Ascending aorta (tissue), 2 donors: ENCODE measurements around the gene PIH1D1. TPM values are rescaled to one million over a fixed set of nuclear protein-coding genes. Genes with fewer than 3 reads are reported as not detected.
A peak's percentile ranks its signal among the peaks of the same experiment; 100 is the strongest.

Experiments
- DNase-seq, 2 donors: peaks; one replicate each; pipeline ENCODE4 v3.0.0-alpha.2; 2019; ENCODE audit warnings: low spot score in 2 of 2
- H3K27ac ChIP-seq, 2 donors: fragments of 200-600 bp; sonication (generic); one replicate each; pipeline ENCODE4 v1.5.1; 2016 to 2017; ENCODE audit warnings: mild to moderate bottlenecking in 1 of 2
- H3K27me3 ChIP-seq: fragments of 200-600 bp; sonication (generic); one replicate; pipeline ENCODE4 v1.5.1; 2017
- H3K36me3 ChIP-seq, 2 donors: fragments of 200-600 bp; sonication (generic); one replicate each; pipeline ENCODE4 v1.5.1; 2016
- H3K4me1 ChIP-seq, 2 donors: fragments of 200-600 bp; sonication (generic); one replicate each; pipeline ENCODE4 v1.5.1; 2016 to 2017; ENCODE audit warnings: mild to moderate bottlenecking in 1 of 2
- H3K4me3 ChIP-seq, 2 donors: fragments of 200-600 bp; sonication (generic); one replicate each; pipeline ENCODE4 v1.5.1; 2016 to 2017; ENCODE audit warnings: mild to moderate bottlenecking in 1 of 2
- H3K9me3 ChIP-seq, 2 donors: fragments of 200-600 bp; sonication (generic); one replicate each; pipeline ENCODE4 v1.5.1; 2016
- intact Hi-C: fragments of 100-400 bp; cut with DNase I; formaldehyde crosslinking; loops from one replicate; pipeline ENCODE4 v1.15.1; 2023
- total RNA-seq: library from RNA; depleted of rRNA; stranded (reverse); fragments of >200 nt; gene quantifications from one replicate; pipeline ENCODE4 v1.1.0, GENCODE V29; 2016
- TF ChIP-seq, protein P1 (sequence below), 3 experiments: fragments of 200-600 bp in 2 of 3; fragments of 450-650 bp in 1 of 3; sonication (generic) in 2 of 3; IDR thresholded peaks; one replicate each; pipeline ENCODE4 v1.5.1; 2016 to 2019; ENCODE audit warnings: antibody characterized with exemption in 3 of 3, mild to moderate bottlenecking in 1 of 3, moderate library complexity in 1 of 3

PIH1D1 gene
- total RNA-seq, 1 donor from 2014 or later: 177 TPM

- intact Hi-C loops: no loop called here
- no peaks in the 10 kb centered on the region for H3K9me3 ChIP-seq
- no peaks in the 10 kb centered on the region for H3K4me1 ChIP-seq
- H3K27ac ChIP-seq: no peak overlapping the region
- no peak for DNase-seq
- H3K36me3 ChIP-seq: no peaks in the 10 kb centered on the region
- TF ChIP-seq, protein P1, sequence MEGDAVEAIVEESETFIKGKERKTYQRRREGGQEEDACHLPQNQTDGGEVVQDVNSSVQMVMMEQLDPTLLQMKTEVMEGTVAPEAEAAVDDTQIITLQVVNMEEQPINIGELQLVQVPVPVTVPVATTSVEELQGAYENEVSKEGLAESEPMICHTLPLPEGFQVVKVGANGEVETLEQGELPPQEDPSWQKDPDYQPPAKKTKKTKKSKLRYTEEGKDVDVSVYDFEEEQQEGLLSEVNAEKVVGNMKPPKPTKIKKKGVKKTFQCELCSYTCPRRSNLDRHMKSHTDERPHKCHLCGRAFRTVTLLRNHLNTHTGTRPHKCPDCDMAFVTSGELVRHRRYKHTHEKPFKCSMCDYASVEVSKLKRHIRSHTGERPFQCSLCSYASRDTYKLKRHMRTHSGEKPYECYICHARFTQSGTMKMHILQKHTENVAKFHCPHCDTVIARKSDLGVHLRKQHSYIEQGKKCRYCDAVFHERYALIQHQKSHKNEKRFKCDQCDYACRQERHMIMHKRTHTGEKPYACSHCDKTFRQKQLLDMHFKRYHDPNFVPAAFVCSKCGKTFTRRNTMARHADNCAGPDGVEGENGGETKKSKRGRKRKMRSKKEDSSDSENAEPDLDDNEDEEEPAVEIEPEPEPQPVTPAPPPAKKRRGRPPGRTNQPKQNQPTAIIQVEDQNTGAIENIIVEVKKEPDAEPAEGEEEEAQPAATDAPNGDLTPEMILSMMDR (IDR thresholded peaks at IDR 0.05): no peak
- peaks cover 21% of the 10 kb centered on the region for H3K27me3 ChIP-seq
- H3K4me3 ChIP-seq: peak overlapping the region; percentile 42 to 75
Measured at GRCh38 chr19:49440439-49441209, 11.0 kb downstream of the PIH1D1 start.

DNA sequence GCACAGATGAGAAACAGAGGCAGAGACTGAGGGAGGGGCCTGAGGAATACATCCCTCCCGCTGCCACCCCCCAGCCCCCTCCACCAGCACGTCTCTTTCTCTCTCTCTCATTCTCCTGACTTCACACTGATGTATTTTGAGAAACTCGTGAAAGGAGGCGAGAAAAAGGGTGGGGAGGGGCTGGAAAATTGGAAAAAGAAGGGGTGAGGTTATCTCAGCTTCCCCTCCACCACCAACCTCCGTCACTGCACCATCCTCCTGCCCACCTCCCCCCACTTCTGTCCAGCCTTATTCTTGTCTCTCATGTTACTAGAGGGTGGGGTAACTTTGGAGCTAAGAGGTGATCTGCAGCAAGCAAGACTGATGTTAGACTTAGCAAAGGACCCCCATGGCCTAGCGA is 11.8 kb downstream of the PIH1D1 start:
- Histone ChIP-seq H3K4me3 (no peak overlapping the region), H3K9me3 (no peaks in the 10 kb centered on the region), H3K36me3 (no peaks in the 10 kb centered on the region), H3K27ac (no peak overlapping the region), H3K4me1 (no peaks in the 10 kb centered on the region), H3K27me3 (peaks cover 21% of the 10 kb centered on the region)
- DNase-seq: no peak
- TF ChIP-seq, protein P1 (IDR thresholded peaks at IDR 0.05): no peak
- intact Hi-C loops: no loop called here

DNA sequence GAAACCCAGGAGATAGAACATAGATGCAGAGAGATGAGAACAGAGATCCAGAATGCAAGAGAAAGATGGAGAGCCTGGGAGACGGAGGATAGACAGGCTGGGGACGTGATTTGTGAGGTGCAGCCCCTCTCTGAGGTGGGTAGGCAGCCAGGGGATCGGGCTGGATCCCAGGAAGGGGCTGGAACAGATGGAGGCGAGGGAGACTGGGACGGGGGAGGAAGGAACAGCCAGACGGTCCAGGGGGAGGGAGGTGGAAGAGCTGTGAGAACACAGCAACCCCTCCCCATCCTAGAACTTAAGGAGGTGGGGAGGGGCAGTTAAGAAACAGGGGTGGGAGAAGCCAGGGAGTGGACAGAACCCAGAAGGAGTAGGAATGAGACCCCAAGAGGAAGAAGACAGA is 13.4 kb downstream of the PIH1D1 start:
- Histone ChIP-seq H3K9me3 (no peaks in the 10 kb centered on the region), H3K36me3 (no peaks in the 10 kb centered on the region), H3K27me3 (peaks cover 33% of the 10 kb centered on the region), H3K4me3 (no peak overlapping the region), H3K27ac (no peak overlapping the region), H3K4me1 (no peaks in the 10 kb centered on the region)
- DNase-seq: no peak
- TF ChIP-seq, protein P1 (IDR thresholded peaks at IDR 0.05): no peak
- intact Hi-C loops: no loop called here

GRCh38 chr19:49437231-49437630 is 14.4 kb downstream of the PIH1D1 start:
- peaks cover 41% of the 10 kb centered on the region for H3K27me3 ChIP-seq
- no peaks in the 10 kb centered on the region for H3K9me3 ChIP-seq
- intact Hi-C loops: no loop called here
- no peaks in the 10 kb centered on the region for H3K36me3 ChIP-seq
- H3K4me3 ChIP-seq: no peak overlapping the region
- no peaks in the 10 kb centered on the region for H3K4me1 ChIP-seq
- no peak for DNase-seq
- TF ChIP-seq, protein P1 (IDR thresholded peaks at IDR 0.05): no peak
- H3K27ac ChIP-seq: no peak overlapping the region

- no peaks in the 10 kb centered on the region for H3K4me1 ChIP-seq
- peaks cover 44% of the 10 kb centered on the region for H3K27me3 ChIP-seq
- H3K27ac ChIP-seq: no peak overlapping the region
- H3K9me3 ChIP-seq: no peaks in the 10 kb centered on the region
- no peak overlapping the region for H3K4me3 ChIP-seq
- H3K36me3 ChIP-seq: no peaks in the 10 kb centered on the region
- TF ChIP-seq, protein P1 (IDR thresholded peaks at IDR 0.05): no peak
- intact Hi-C loops: no loop called here
- no peak for DNase-seq
Measured at GRCh38 chr19:49436381-49437017, 15.1 kb downstream of the PIH1D1 start.
